Erythroblast (primary cell): Measurements from ENCODE around the gene KRTAP19-2.

Experiments used
- DNase-seq, 2 experiments: peaks; one replicate each; lab custom pipeline; 2025; lab: John Stamatoyannopoulos, UW
- GATA1 ChIP-seq: IDR thresholded peaks from 2 replicates; pipeline ENCODE4 v1.6.1; 2011; ENCODE audit warnings: low read depth, mild to moderate bottlenecking, control low read depth, low read length, moderate library complexity
- POLR2A ChIP-seq: IDR thresholded peaks from 2 replicates; pipeline ENCODE4 v1.6.1; 2011; ENCODE audit warnings: mild to moderate bottlenecking, low read length

The KRTAP19-2 gene

DNA sequence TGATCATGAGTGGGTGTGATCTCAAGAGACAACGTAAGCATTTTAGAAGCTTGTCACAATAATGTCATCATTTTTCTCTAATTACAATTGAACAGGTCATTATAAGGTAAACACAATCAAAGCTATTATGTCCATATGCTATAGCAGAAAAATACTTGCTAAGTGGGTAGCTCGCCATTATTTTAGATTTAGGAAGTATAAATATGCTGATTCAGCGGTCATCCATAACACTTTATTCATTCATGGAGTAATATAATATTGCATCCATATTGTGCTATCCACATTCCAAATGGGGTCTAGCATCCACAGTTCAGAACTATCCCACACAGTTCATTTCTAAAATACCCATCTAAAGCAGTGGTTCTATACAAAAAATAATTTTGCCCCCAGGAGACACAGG, 38.7 kb downstream of the KRTAP19-2 start:
- no peak for TF ChIP-seq GATA1
- no peak for DNase-seq

DNA sequence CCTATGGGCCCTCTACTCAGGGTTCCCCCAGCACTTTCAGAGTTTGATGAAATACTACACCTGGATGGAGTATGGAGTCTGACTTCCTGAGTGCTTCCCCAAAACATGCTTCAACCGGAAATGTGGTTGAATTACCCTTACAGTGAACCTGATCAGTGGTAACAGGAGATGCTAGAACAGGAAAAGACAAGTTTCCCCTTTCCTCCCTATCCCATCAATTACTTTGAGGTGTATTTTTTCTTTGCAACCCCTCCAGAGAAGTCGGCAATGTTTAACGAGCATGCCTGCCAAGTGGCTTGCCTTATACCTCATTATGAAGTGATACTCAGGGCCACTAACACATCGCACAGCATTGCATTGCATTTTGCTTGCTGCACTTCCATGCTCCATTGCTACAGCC, 40.2 kb downstream of the KRTAP19-2 start:
- DNase-seq: no peak
- TF ChIP-seq POLR2A: no peak
- no peak for TF ChIP-seq GATA1

DNA sequence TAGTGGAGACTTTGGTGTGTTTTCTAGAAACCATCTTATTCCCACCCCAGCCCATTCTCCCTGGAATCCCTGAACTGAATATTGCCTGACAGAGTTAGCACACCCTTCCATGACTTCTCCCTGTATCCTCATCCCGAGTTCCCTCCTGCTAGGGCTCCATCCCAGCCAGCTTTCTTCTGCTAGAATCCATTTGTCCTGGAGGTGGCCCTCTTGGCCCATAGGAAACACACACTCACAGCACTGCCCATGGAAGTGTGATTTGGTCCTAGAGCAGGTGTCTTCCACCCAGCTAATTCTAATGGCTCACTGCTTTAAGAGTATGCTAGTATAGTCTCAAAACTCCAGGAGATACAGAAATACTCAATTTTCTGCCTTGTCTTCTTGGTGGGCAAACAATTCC, 43.0 kb downstream of the KRTAP19-2 start:
- DNase-seq: no peak
- TF ChIP-seq GATA1: no peak
- no peak for TF ChIP-seq POLR2A

DNA sequence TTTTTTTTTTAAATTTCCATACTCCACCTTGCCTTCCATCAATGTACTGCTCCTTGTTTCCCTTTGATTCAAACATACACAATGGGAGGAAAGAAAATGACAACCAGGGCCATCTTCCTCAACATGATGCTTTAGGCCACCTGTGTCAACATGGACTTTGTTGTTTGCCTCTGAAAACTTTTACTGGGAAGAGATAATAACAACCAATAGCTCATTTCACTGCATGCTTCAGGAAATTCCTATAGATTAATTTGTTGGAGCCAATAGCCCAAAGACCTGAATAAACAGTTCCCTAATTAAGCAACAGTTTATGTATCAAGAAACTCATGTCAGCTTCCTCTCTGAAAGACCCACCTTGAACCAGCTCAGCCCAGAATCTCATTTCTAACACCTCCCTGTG, 44.0 kb downstream of the KRTAP19-2 start:
- DNase-seq: no peak
- TF ChIP-seq POLR2A (no peak), GATA1 (no peak)

DNA sequence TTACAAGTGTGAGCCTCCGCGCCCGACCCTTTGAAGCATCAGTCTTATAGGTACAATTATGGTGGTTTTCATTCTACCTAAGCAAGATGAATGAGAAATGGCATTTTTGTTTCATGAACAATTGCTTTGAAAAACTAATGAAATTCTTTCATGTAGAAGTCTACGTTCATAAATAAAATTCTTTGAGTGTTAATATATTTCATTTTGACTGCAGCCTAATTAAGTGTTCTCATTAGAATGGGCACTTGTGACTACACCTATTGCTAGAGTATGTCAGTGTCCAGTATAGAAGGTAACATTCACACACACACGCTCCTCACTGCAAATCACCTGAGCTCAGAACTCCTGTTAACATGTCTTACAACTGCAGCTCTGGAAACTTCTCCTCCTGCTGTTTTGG, 47.3 kb downstream of the KRTAP19-2 start, which contains the start of gene KRTAP15-1:
KRTAP15-1 (plus strand) TSS at position 301 of the 400 bp plus-strand sequence; CDS start at position 354, 53 bp downstream.
- no peak for DNase-seq
- TF ChIP-seq GATA1 (no peak), POLR2A (no peak)
